Daoy (cell line): ENCODE data around the gene DGKB. TPM values are rescaled to one million over a fixed set of nuclear protein-coding genes. Genes with fewer than 3 reads are reported as not detected.

Experiments
- DNase-seq: peaks from one replicate; pipeline ENCODE4 v3.0.0-alpha.2; 2015; ENCODE audit warnings: low read depth
- total RNA-seq: library from RNA; depleted of rRNA; stranded (reverse); fragments of >200 nt; shearing (Covaris generic); gene quantifications from 2 replicates; pipeline ENCODE4 v1.2.3, GENCODE V29; 2014

Gene DGKB
- total RNA-seq, 1 experiment from 2014 or later, result 0.11 TPM

DNA sequence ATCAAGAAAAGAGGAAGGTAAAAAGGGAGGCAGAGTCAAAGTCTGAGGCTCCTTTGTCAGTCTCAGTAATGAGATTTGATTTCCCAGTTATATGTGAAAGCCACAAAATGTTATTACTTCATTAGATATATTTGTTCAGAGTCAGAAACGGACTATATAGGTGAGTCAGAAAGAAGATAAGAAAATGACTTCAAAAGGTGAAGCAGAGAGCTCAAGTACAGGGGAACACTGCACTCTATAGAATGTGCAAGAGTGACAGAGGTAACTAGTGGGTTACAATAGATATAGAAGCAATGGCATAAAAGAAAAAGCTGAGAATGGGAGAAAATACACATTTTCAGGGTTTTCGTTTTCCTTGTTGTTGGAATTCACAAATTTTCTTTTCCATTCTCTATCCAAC lies 43.3 kb downstream of the DGKB start:
- no peak for DNase-seq

GRCh38 chr7:14858866-14859265 lies 43.7 kb downstream of the DGKB start:
- no peak for DNase-seq

GRCh38 chr7:14858410-14858809 lies 44.1 kb downstream of the DGKB start:
- DNase-seq, result no peak

DNA sequence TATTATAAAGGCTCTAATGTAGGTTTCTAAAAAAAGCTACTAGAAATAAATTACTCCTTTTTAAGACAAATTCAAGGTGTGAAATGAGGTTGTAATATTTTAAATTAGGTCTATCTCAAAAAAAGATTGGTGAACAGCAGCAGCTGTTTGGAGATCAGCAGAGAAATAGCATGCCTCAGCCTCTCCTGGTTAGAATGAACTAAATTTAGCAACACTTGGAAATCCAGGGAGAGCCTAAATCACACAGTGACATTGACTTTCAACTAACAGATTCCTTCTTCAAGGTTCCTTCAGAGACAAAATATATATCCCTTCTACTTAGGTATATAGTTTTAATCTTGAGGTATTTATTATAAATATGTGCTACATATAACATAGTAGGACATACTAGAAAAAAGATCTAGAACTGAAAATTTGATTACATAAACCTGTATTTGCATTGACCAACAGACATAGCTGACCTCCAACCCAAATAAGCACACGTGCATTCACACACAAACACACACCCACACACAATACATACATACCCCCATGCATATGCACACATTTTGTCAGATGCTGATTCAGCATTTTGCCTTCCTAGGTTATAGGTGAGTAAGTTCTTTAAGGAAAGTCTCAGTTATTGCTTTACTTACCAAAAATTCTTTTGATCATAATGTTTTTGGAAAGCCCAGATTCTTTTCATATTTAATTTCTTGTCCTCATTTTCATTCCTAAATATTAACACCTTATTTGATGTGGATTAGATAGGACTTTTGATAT lies 47.3 kb downstream of the DGKB start:
- no peak for DNase-seq

- no peak for DNase-seq
Measured at GRCh38 chr7:14854471-14854870, 48.1 kb downstream of the DGKB start.

- DNase-seq, result no peak
Measured at GRCh38 chr7:14851610-14852009, 50.9 kb downstream of the DGKB start.

GRCh38 chr7:14850039-14850438 lies 52.5 kb downstream of the DGKB start:
- peak; percentile 9 for DNase-seq

DNA sequence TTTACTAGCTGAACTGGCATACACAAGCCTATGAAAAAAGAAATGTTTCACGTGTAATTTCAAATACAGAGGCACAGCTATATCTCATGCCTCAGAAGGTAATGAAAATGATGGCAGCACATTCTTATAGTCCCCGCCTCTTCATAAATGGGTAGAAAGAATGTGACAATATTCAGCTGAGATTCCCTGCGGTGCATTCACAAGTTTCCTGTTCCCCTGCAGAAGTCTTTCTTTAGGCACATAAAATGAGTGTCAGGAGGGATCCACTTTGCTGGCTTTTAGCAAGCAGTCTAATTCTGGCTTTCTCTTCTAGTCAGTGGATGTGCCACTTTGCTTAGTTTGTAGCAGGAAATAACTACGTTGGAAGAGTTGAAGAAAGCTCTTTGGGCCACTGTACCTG lies 56.1 kb downstream of the DGKB start:
- no peak for DNase-seq

GRCh38 chr7:14843755-14844154 lies 58.8 kb downstream of the DGKB start:
- no peak for DNase-seq

- DNase-seq, result no peak
Measured at GRCh38 chr7:14842523-14842922, 60.0 kb downstream of the DGKB start.

GRCh38 chr7:14841869-14842268 lies 60.7 kb downstream of the DGKB start:
- DNase-seq, result no peak

- DNase-seq, result no peak
Measured at GRCh38 chr7:14841086-14841485, 61.5 kb downstream of the DGKB start.

DNA sequence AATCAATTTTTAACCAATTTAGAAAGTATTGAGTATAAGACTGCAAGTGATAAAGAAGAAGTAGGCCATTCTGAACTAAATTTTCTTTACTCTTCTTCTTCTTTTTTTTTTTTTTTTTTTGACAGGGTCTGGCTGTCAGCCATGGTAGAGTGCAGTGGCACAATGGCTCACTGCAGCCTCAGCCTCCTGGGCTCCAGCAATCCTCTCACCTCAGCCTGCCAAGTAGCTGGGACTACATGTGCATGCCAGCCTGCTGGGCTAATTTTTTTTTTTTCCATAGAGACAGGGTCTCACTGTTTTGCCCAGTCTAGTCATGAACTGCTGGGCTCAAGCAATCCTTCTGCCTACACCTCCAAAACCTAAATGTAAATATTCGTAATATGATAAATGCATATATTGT lies 63.2 kb downstream of the DGKB start:
- no peak for DNase-seq

- DNase-seq, result no peak
Measured at GRCh38 chr7:14837216-14837615, 65.3 kb downstream of the DGKB start.

GRCh38 chr7:14836571-14837189 lies 65.9 kb downstream of the DGKB start:
- DNase-seq, result peak; percentile 75

DNA sequence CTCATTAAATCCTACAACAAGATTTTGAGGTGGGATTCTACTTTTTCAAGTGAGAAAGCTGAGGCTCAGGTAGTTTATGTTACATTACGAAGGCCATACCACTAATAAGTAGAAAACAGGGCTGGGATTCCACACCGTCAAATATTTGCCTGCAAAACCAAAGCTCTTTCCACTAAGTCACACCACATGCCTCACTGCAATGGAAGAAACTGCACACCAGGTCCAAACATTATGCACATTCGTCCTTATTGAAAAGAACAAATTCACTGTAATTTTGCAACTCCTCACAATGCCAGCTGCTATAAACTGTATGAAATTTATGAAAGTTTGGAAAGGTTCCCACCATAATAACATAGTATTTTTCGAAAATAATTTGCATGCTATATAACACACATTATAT lies 66.5 kb downstream of the DGKB start:
- DNase-seq, result no peak

GRCh38 chr7:14835384-14835783 lies 67.2 kb downstream of the DGKB start:
- DNase-seq, result no peak

DNA sequence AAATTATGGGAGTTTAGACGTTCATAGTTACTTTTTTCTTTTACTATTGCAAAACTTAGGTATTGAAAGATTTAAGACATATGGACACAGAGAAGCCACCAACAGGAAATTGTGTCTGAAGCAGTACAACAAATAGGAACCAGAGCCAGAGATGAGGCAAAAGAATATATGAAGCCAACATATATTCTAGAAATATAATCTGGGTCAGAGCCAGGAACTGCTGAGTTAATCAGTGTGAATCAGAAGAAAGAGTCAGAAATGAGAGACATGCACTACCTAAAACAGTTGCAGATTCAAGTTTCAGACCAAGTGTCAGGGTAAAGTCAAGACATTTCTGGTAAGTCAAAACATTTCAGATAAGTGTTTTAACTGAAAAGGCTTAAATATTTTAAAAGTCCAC lies 67.7 kb downstream of the DGKB start:
- DNase-seq, result peak; percentile 9

DNA sequence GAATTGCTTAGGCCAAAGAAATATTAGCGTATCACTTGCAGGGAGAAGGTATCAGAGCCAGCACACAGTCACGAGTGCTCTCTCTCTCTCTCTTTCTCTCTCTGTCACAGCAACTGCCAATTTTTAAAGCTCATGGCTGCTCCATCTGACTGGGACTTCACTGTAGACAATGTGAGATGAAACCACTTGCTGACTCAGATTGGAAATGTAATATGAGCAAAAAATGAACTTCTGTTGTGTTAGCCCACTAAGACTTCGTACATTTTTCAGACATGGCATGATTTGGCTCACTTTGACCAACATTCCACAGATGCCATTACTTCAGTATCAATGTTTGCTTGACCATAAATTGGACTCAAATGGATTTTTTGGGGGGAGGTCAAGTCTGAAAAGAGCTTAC lies 68.1 kb downstream of the DGKB start:
- peak; percentile 23 for DNase-seq

DNA sequence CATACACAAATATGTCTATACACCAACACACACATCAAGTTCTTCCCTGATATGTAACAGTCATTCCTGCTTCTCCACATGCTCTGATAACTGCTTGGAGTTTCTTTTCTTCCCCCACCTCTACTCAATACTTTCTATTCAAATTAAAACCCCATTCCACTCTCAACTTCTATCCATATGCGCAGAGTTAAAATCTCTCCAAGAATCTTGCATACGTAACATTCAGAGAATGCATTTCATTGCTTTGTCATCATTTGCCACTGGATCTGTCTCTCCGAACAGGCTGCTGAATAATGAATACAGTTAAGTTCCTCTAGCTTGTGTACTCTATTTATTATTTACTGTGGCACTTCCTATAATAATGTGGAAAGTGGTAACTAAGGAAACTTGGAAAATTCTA lies 68.8 kb downstream of the DGKB start:
- no peak for DNase-seq

DNA sequence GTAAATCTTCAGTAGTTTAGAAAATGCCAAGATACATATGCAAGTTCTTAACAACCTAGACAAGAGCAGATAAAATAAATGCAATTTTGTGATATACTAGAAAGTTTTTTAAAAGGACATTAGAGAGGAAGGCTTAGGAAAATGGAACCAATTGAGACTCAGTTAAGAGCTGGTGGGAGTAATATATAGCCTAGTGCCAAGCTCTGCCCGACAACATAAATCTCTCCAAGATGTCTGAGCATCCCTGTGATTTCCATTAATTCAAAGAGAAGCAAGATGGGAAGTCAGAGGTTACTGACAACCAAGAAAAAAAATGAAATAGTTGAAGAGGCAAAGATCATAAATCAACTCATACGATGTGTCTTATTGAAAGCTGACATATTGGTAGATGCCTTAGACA lies 74.5 kb downstream of the DGKB start:
- DNase-seq, result no peak

DNA sequence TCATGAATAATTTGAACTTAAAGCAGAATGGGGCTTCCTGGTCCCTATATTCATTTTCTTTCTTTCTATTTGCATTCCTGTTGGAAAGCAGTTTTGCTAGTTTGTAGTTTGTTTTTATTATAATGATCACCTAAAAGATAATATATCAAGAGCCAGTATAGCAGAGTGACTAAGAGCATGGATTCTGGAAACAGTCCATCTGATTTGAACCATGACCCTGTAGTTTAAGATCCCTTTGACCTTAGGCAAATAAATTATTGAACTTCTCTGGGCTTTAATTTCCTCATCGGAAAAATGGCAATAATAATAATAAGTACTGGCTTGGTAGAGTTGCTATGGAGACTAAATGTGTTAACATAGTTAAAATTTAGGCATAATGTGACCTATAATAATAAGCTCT lies 76.1 kb downstream of the DGKB start:
- DNase-seq, result no peak

DNA sequence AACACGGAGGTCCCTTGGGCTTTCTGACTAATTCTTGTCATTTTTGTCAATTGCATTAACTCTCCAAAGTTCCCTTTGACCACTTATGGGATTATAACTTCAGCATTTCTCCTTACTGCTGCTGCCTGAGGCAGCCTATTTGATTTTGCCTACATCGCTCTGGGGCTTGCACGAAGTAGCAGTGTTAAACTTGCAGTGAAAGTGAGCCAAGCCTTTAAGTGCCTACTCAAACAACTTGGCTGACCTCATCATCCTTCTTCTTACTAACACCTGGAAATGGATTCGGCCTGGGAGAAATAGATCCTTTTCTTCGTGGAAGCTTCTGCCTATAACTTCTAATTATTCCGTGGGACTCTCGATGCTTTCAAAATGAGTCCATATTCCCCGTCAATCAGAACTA lies 76.6 kb downstream of the DGKB start:
- DNase-seq, result no peak

DNA sequence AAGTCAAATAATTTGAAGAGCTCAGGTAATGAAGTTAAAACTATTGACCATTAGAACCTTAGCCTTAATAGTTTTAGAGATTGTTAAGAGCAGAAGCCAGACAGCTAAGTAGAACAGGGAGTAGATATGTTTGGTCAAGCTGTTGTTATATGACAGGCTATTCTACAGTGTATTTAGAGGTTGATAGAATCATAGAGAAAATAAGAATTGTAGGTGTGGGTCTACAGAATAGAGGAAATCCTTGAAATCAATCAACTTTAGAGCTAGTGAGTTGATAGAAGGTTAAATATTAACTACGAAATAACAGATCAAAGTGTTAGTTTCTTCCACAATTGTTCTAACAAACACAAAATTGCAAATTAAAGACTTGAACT lies 80.1 kb downstream of the DGKB start:
- DNase-seq, result no peak
